ENCODE data around the gene CNEP1R1. TPM values are rescaled to one million over a fixed set of nuclear protein-coding genes. Genes with fewer than 3 reads are reported as not detected.

Gene CNEP1R1
- total RNA-seq, 1 experiment from 2014 or later: 13.8 TPM

- ATAC-seq (no peak), DNase-seq (ENCODE audit: low spot score) (no peak)
- POLR2A ChIA-PET: no interaction called here
- Mint-ChIP-seq H3K36me3 (no peaks in the 10 kb centered on the region), H3K4me3 (no peak overlapping the region), H3K27me3 (ENCODE audit: low read depth) (no peaks in the 10 kb centered on the region; the same call in 1 of the 2 replicates), H3K4me1 (no peaks in the 10 kb centered on the region), H3K27ac (no peak overlapping the region), H3K9me3 (peaks cover 13% of the 10 kb centered on the region)
- CTCF ChIA-PET: no interaction called here
- TF ChIP-seq ATF1 (CRISPR knock-in tag; IDR thresholded peaks at IDR 0.05) (no peak), ZNF396 (CRISPR knock-in tag; IDR thresholded peaks at IDR 0.05; ENCODE audit: borderline replicate concordance) (no peak), IRF2 (CRISPR knock-in tag; IDR thresholded peaks at IDR 0.05; ENCODE audit: borderline replicate concordance, low read depth) (no peak)
Measured at GRCh38 chr16:50050802-50051201, 25.8 kb downstream of the CNEP1R1 start.

- H3K9me3 Mint-ChIP-seq: peaks cover 24% of the 10 kb centered on the region
- peaks cover 4% of the 10 kb centered on the region for H3K36me3 Mint-ChIP-seq
- ChIA-PET CTCF (no interaction called here), POLR2A (no interaction called here)
- peaks cover 4% of the 10 kb centered on the region for H3K27me3 Mint-ChIP-seq (ENCODE audit: low read depth)
- TF ChIP-seq ZNF263 (CRISPR knock-in tag; IDR thresholded peaks at IDR 0.05; ENCODE audit: low read depth): no peak
- no peak for TF ChIP-seq NFE2L1 (CRISPR knock-in tag; IDR thresholded peaks at IDR 0.05)
- no peak for TF ChIP-seq ZSCAN18 (CRISPR knock-in tag; IDR thresholded peaks at IDR 0.05)
- TF ChIP-seq AFF4 (CRISPR knock-in tag; IDR thresholded peaks at IDR 0.05; ENCODE audit: borderline replicate concordance): no peak
- no peak for TF ChIP-seq NFYB (CRISPR knock-in tag; conservative IDR thresholded peaks at IDR 0.05; ENCODE audit: low read depth)
- no peak for TF ChIP-seq ERG (CRISPR knock-in tag; IDR thresholded peaks at IDR 0.05)
- no peak for TF ChIP-seq GABPB1 (CRISPR knock-in tag; IDR thresholded peaks at IDR 0.05)
- TF ChIP-seq ZNF671 (CRISPR knock-in tag; IDR thresholded peaks at IDR 0.05): no peak
- no peak for TF ChIP-seq NR3C1 (CRISPR knock-in tag; conservative IDR thresholded peaks at IDR 0.05; ENCODE audit: low read depth)
- no peak for TF ChIP-seq SP1 (CRISPR knock-in tag; conservative IDR thresholded peaks at IDR 0.05)
- TF ChIP-seq SOX15 (CRISPR knock-in tag; IDR thresholded peaks at IDR 0.05): no peak
- no peak for TF ChIP-seq KAT7 (CRISPR knock-in tag; IDR thresholded peaks at IDR 0.05; ENCODE audit: borderline replicate concordance)
- TF ChIP-seq ZNF532 (CRISPR knock-in tag; IDR thresholded peaks at IDR 0.05; ENCODE audit: borderline replicate concordance): no peak
- no peak for TF ChIP-seq ZNF416 (CRISPR knock-in tag; IDR thresholded peaks at IDR 0.05)
- no peak for TF ChIP-seq USF2 (CRISPR knock-in tag; IDR thresholded peaks at IDR 0.05)
- H3K27ac Mint-ChIP-seq: no peak overlapping the region
- no peaks in the 10 kb centered on the region for H3K4me1 Mint-ChIP-seq
- ATAC-seq: no peak
- no peak overlapping the region for H3K4me3 Mint-ChIP-seq
- no peak for DNase-seq (ENCODE audit: low spot score)
Measured at GRCh38 chr16:50056226-50056625, 31.2 kb downstream of the CNEP1R1 start.

Data from WTC11 (cell line).